GM18499 (cell line): ENCODE results near the gene MAP7D1.

Source experiments
- ATAC-seq: cut with Tn5 transposase; IDR thresholded peaks from one replicate; pipeline ENCODE4 v1.9.1; 2021; ENCODE audit warnings: moderate number of reproducible peaks; ENCODE audit not compliant: insufficient read depth, unreplicated experiment

MAP7D1 gene

GRCh38 chr1:36155408-36156328, at the start of gene MAP7D1:
Gene MAP7D1, plus strand, starts transcription at chr1:36156160. Its CDS starts 258 bp downstream, at chr1:36156418.
- ATAC-seq: no peak

- no peak for ATAC-seq
Observed at GRCh38 chr1:36106269-36106668, 49.7 kb upstream of the MAP7D1 start.

- ATAC-seq: no peak
Observed at GRCh38 chr1:36107394-36107793, 48.6 kb upstream of the MAP7D1 start.

GRCh38 chr1:36108314-36108713, 47.6 kb upstream of the MAP7D1 start:
- no peak for ATAC-seq

- ATAC-seq: no peak
Observed at GRCh38 chr1:36109041-36109679, 46.8 kb upstream of the MAP7D1 start.

- no peak for ATAC-seq
Observed at GRCh38 chr1:36111151-36111550, 44.8 kb upstream of the MAP7D1 start.

GRCh38 chr1:36112823-36113222, 43.1 kb upstream of the MAP7D1 start:
- ATAC-seq: no peak

GRCh38 chr1:36114371-36114770, 41.6 kb upstream of the MAP7D1 start:
- ATAC-seq: no peak

- ATAC-seq: no peak
Observed at GRCh38 chr1:36115200-36115669, 40.7 kb upstream of the MAP7D1 start.

GRCh38 chr1:36115931-36116330, 40.0 kb upstream of the MAP7D1 start:
- ATAC-seq: no peak

GRCh38 chr1:36116901-36117300, 39.1 kb upstream of the MAP7D1 start:
- ATAC-seq: no peak

GRCh38 chr1:36118447-36119204, 37.3 kb upstream of the MAP7D1 start:
- ATAC-seq: no peak

GRCh38 chr1:36119456-36119855, 36.5 kb upstream of the MAP7D1 start:
- ATAC-seq: no peak

- no peak for ATAC-seq
Observed at GRCh38 chr1:36122062-36123030, 33.6 kb upstream of the MAP7D1 start.

- no peak for ATAC-seq
Observed at GRCh38 chr1:36123356-36123755, 32.6 kb upstream of the MAP7D1 start.

GRCh38 chr1:36124404-36125128, 31.4 kb upstream of the MAP7D1 start:
- ATAC-seq: no peak

- no peak for ATAC-seq
Observed at GRCh38 chr1:36125129-36125991, 30.6 kb upstream of the MAP7D1 start, which contains the start of gene COL8A2. Gene COL8A2, minus strand, starts transcription at chr1:36125222. Its CDS starts 24,980 bp downstream, at chr1:36100242.
